PC-3 (cell line): ENCODE results near the gene MELK.
"Not testable (repeated sequence)": the region's sequence is repeated elsewhere in the genome, so short reads cannot be mapped to it uniquely, and the experiment has no call there.

ENCODE experiments used
- EZH2phosphoT487 ChIP-seq: fragments of 300-600 bp; sonication (generic); IDR thresholded peaks from 2 replicates; pipeline ENCODE4 v1.6.1; 2018; ENCODE audit warnings: mild to moderate bottlenecking, antibody characterized with exemption, low read length, borderline replicate concordance
- TF ChIP-seq, protein P1 (sequence below): fragments of 300-600 bp; sonication (generic); conservative IDR thresholded peaks from 2 replicates; pipeline ENCODE4 v1.5.1; 2017; ENCODE audit warnings: antibody characterized with exemption, low read depth, mild to moderate bottlenecking, low read length

DNA sequence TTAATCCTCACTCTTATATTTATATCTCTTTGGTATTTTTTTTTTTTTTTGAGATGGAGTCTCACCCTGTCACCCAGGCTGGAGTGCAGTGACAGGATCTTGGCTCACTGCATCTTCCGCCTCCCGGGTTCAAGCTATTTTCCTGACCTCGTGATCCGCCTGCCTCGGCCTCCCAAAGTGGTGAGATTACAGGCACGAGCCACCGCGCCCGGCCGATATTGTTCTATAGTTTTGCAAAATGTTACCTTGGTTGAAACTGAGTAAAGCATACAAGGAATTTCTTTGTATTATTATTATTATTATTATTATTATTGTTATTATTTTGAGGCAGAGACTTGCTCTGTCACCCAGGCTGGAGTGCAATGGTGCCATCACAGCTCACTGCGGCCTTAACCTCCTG is 9.9 kb upstream of the MELK start:
- TF ChIP-seq, protein P1, sequence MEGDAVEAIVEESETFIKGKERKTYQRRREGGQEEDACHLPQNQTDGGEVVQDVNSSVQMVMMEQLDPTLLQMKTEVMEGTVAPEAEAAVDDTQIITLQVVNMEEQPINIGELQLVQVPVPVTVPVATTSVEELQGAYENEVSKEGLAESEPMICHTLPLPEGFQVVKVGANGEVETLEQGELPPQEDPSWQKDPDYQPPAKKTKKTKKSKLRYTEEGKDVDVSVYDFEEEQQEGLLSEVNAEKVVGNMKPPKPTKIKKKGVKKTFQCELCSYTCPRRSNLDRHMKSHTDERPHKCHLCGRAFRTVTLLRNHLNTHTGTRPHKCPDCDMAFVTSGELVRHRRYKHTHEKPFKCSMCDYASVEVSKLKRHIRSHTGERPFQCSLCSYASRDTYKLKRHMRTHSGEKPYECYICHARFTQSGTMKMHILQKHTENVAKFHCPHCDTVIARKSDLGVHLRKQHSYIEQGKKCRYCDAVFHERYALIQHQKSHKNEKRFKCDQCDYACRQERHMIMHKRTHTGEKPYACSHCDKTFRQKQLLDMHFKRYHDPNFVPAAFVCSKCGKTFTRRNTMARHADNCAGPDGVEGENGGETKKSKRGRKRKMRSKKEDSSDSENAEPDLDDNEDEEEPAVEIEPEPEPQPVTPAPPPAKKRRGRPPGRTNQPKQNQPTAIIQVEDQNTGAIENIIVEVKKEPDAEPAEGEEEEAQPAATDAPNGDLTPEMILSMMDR: not testable (repeated sequence)
- TF ChIP-seq EZH2phosphoT487: not testable (repeated sequence)
